Stimulated activated CD8-positive, alpha-beta memory T cell treated with anti-CD3 and anti-CD28 coated beads, Interleukin-12 subunit alpha, Interleukin-12 subunit beta, amount 100 ng/mL, for 24 hours (primary cell): ENCODE data around the gene KRT7.
"Not testable (repeated sequence)": the region's sequence is repeated elsewhere in the genome, so short reads cannot be mapped to it uniquely, and the experiment has no call there.

Experiments used
- DNase-seq: peaks from one replicate; pipeline ENCODE4 v3.0.0-alpha.2; 2020; ENCODE audit errors: extremely low read depth

The KRT7 gene

DNA sequence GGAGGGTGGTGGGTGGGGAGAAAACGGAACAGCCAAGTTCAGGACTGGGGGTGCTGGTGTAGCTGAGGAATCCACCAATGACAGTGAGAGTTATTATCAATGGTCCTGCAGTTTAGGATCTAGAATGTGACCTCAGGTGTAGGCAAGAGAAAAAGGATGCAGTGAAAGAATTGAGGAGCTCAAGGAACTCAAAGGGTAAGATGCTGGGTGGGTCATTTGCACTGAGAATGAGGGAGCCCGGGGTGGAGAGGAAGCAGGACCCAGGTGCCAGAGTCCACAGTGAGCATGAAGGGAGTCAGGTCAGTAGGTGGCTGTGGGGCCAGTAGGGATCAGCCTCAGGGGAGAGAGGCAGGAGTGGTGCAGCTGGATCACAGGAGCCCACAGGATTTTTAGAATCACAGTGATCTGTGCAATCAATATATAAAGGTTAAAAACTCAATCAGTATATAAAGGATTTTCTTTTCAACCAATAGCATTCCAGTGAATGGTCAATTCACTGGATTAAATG lies 3.2 kb upstream of the KRT7 start:
- DNase-seq = no peak

DNA sequence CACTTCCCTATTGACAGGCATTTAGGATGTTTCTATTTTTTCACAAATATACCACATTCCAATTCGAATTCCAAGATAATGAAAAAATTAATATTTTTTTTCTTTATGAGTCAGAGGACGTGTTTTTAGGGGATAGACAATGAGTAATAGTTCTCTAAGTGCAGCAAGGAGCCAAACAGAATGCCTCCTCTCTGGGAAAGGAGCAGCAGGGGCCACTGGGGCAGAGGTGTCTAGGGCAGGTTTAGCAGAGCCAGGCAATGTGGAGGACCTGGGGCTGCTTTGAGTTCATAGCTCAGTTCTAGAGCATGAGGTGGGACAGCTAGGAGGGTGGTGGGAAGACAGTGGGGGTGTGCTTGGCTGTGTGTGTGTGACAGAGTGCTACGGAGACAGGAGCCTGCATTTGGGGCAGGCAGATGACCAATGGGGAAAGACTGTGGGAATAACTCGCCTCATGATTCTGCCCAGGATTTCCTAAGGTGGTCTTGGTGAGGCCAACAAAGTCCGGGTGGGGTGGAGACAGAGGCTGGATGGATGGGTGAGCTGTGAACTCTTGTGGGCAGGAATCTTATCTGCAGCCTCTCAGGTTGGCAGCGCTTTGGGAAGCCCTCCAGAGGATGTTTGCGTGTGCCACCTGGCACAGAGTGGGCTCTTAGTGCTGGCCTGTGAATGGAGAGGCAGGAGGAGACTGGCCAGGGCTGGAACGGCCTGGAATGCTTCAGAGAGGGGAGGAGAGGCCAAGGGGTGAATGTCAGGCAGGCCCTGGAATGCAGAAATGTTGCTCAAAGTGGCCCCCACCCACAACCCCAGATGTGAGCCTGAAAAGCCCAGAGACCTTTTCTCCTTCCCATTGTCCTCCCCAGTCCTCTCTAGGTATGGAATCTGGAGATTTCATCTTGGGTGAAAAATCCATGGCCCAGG lies 2.4 kb upstream of the KRT7 start:
- no peak for DNase-seq

DNA sequence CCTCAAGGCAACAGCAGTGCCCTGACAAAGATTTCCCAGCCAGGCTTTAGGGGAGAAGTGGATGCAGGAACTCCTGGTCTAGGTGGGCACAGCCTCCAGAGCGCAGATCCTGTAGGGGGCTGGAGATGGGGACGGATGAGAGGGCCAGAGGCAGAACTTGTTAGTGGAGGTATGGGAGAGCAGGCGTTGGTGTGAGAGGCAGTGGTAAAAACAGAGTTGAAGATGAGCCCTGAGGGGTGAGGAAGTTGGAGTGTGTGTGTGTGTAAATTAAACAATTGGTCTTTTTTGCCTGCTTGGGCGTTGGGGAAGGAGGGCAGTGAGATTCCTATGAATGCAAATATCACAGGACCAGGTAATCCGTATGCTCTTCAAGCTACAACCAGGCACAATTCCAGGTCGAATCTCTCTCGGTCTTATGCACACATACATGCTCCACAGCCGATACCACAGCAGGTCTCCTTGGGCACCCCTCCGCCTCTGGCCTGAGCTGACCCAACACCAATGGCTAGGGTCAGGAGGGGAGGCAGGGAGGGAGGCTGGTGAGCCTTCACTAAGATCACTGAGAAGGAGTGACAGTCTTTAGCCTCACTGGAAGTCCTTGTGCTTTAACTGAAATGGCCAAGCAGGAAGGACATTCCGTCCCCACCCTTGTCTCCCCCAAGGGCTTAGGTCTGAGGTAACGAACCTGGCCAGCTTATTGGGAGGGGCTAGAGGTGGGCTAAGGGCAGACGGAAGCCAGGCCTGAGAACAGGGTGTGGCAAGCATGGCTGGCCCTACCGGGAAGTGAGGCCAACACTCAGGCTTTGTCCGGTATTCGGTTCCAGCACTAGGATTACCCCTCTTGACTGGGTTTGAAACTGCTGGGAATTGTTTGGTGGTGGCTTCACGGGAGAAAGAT lies 1.5 kb upstream of the KRT7 start:
- DNase-seq = no peak

DNA sequence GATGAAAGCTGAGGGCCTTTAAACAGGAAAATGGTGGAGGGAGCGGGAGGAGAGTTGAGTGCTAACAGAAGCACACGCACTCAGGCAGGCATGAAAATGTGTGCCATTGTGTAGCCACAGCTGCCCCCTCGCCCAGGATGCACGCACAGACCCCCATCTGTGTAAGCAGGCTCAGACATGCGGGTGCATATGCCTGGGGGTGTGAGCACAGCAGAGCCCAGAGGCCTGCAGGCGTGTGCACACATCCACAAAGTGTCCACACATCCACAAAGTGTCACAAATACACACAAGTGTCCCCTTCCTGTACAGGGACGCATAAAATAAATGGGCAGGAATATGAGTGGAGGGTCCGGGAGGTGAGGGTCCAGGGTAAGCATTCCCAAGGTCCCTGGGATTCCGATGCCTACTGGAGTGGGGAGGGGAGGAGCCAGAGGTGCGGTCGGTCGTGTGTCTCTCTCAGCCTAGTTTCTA lies 805 bp upstream of the KRT7 start:
- no peak for DNase-seq

DNA sequence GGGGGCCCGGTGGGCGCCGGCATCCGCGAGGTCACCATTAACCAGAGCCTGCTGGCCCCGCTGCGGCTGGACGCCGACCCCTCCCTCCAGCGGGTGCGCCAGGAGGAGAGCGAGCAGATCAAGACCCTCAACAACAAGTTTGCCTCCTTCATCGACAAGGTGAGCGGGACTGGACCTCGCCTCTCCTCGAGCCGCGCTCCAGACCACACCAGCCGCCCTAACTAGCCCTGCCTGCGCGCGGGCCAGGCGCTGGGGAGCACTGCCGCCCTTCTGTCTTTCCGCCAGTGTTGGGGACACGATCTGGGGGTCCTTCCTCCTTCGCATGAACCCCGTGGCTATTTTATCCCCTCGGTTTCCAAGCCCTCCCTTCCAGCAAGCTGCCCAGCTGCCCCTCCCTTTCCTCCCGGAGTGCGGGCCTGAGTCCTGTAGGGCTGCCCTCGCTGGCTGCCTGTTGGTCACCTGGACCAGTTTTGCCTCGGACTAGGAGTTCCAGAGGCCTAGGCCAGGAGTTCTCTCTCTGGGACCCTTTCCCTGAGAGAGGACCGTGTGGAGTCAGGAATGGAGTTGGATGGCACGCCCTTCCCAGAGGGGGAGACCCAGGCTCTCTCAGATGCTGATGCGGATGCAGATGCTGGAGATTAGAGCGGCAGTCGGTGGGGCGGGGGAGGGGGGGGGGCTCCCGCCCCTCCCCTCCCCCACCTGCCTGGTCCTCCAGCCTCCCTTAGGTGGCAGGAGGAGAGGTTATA lies 592 bp downstream of the KRT7 start:
- no peak for DNase-seq

DNA sequence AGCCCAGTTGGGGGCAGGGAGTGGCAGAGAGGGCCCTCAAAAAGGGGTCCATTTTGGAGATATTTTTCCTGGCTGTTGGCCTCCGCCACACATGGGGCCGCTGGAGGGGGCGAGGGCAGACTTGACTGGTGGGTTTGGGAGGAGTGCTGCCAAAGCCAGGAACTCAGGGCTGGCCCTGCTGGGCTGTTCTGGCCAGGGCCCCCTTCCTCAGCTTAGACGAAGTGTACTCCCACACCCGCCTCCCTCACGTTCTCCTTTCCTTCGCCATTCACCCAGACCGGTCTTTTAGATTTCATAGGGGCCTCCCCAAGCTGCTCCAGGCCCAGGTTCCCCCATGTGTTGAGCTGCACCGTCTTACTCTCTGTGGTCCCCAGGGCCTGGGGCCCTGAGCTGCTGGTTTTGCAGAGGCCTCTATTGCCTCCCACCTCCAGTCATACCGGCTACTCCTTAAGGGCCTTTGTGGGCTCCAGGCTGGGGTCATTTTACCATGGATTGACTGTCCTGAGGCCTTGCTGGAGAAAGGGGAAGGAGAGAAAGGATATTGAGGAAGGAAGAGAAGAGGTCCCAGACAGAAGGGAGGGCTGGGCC lies 1.3 kb downstream of the KRT7 start:
- DNase-seq = no peak

DNA sequence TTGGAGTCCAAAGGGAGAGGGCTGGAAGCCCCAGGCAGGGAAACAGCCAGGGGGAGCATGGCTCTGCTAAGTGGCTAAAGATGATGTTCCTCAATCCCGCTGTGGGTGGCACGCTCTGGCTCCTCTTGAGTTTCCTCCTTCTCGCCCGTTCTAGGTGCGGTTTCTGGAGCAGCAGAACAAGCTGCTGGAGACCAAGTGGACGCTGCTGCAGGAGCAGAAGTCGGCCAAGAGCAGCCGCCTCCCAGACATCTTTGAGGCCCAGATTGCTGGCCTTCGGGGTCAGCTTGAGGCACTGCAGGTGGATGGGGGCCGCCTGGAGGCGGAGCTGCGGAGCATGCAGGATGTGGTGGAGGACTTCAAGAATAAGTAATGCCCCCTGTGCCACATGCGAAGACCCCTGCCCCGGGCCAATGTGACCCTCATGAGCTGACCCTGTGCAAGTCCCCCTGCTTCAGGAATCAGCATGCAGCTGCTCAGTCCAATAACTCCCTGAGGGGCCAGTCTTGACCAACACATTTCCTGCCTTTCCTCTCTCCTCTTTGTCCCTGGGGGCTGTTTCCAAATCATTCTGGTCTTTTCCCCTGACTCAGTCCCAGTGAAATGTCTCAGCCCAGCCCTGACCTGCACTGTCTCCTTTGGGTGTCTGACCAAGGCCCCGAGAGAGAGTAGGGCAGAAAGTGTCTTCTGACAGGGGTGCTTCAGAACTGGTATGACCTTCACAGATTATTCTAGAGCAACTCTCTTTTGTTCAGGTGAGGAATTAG lies 2.1 kb downstream of the KRT7 start:
- DNase-seq = no peak

DNA sequence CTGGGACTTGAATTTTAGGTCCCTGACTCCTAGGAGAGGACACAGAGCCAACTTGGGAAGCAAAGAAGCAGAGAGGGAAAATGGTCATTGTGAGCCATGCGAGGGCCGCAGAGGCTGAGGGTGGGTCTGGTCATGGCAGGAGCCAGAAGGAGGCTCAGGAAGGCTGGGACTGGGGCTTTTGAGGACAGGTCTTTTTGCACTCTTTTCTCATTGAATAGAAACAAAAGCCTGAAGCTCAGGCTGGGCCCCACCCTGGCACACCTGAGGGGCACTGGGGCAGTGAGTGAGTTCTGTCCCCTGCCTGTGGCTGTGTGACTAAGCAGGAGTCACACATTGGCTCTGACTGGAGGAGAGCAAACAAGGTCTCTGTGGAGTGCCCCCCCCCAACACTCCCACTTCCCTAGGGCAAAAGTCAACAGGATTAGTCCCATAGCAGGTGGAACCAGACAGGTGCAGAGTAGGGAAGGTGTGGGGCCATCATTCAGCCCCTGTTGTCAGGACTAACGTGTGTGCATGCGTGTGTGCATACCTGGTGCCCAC lies 2.8 kb downstream of the KRT7 start:
- no peak for DNase-seq

DNA sequence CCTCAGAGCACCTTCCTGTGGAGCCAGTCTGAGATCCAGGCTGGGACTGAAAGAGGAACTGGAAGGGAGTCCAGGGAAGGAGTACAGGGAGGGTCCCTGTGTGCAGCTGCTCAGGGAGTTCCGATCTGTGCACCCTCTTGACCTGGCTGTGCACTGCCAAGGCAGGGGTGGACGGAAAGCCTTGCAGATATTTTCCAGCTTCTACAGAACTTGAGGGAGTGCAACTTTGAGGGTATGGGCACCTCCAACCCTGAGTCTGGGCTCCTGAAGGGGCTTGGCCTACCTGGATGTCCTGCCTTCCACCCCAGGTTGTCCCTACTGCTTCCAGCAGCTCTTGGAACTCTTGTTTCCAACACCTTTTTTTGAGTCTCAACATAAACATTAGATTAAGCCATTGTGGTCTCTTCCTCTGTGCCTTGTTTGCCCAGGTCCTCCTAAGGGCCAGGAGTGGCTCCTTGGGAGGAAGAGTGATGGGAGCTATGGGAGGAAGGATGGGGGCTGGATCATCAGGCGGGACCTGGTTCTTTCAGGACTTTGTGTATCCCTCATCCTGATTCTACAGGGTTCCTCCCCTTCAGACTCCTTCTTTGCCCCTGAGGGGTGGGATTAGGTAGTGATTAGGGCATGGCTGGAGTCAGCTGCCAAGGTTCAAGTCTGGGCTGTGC lies 3.5 kb downstream of the KRT7 start:
- no peak for DNase-seq

DNA sequence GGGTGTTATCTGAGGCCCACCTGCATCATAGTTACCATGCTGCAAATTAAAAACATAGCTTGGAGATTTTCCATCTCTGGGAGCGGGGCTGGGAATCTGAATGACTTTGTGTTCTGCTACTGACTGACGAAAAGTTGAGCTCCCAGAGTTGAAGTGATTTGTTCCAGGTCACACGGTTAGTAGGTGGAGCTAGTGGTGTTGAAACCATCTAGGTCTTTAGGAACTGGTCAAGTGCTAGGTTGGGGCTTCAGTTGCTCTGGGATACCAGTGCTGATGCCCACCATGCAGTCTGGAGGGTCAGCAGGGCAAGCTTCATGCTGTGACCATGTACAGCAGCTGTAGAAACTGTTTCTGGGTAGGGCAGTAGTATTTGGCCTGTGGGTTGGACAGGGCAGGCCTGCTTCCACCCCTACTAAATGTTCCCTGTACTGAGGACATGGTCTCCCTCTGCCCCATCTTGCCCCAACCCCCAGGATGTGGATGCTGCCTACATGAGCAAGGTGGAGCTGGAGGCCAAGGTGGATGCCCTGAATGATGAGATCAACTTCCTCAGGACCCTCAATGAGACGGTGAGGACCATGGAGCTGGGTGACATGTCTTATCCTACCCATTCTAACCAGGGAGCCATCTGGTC lies 5.3 kb downstream of the KRT7 start:
- no peak for DNase-seq

DNA sequence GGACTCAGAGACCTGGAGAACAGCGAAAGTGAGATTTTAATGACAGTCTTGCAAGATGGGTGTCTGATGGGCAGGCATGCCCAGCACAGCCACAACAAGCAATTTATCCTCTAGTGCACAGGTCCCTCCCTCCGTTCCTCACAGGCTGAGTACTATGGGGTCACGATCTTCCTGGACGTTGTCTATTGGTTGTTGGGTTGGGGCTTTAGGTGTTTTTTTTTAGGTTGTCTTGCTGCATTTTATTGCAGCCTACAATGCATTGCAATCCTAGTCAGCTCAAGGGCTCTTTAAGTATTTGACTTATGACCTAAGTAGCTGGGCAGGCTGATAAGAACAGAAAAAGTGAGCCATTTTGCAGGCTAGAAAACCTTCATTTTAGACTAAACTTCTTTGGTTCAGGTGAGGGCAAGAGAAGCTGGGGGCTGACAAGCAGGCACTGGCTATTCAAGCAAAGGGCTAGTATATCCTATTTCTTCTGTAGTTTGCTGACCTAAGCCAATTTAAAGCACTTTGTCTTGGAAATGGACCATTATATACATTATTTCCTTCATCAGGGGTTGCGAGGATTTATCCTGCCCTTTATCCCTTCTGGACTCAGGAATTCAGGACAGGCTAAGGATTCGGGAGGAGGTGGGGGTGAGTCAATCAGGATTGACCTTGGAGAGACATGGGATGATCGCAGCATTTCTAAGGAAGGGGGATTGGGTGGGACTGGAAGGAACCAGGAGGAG lies 6.0 kb downstream of the KRT7 start:
- no peak for DNase-seq

DNA sequence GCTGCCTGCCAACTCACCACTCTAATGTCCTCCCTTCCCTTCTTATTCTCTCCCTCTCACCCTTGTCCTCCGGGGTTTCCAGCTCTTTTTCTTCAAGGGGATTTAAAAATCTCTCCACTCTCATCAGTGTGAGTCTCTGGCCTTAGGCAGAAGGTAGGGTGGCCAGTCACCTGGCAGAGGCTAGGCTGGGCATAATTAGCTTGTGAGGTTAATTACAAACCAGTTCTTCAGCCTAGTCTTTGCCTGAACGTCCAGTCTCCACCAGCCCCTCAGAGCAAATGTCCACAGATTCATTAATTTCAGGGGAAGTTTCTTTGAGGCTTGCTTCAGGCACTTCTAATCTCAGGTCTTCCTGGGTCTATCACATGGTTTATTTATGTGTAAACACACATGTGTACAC lies 6.7 kb downstream of the KRT7 start:
- DNase-seq = no peak

DNA sequence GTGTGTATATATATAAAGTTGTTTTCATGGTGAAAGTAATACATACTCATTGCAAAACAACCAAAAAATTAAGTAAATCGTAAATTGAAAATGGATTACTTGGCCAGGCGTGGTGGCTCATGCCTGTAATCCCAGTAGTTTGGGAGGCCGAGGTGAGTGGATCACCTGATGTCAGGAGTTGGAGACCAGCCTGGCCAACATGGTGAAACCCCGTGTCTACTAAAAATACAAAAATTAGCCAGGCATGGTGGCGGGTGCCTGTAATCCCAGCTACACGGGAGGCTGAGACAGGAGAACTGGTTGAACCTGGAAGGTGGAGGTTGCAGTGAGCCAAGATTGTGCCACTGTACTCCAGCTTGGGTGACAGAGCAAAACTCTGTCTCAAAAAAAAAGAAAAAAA lies 7.2 kb downstream of the KRT7 start:
- DNase-seq = not testable (repeated sequence)

DNA sequence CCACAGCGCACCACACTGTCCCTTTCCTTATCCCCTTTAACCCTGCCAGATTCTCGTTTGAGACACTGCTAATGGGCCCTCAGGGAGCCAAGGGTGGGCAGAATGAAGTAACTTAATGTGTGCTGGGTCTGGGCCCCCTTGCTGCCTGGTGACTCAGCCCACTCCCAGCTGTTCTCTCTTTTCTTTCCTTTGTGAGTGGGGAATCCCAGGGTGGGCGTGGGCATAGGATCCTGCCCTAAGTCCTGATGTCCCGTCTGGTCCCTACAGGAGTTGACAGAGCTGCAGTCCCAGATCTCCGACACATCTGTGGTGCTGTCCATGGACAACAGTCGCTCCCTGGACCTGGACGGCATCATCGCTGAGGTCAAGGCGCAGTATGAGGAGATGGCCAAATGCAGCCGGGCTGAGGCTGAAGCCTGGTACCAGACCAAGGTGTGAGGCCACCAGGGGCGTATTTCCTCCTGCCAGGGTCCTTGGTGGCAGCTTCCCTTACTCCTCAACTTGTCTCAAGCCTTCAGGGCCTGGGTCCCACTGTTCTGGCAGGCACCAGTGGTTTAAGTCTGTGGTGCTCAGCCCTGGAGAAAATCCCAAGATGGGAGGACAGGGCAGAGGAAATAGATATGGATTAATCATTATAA lies 8.3 kb downstream of the KRT7 start:
- DNase-seq = no peak

DNA sequence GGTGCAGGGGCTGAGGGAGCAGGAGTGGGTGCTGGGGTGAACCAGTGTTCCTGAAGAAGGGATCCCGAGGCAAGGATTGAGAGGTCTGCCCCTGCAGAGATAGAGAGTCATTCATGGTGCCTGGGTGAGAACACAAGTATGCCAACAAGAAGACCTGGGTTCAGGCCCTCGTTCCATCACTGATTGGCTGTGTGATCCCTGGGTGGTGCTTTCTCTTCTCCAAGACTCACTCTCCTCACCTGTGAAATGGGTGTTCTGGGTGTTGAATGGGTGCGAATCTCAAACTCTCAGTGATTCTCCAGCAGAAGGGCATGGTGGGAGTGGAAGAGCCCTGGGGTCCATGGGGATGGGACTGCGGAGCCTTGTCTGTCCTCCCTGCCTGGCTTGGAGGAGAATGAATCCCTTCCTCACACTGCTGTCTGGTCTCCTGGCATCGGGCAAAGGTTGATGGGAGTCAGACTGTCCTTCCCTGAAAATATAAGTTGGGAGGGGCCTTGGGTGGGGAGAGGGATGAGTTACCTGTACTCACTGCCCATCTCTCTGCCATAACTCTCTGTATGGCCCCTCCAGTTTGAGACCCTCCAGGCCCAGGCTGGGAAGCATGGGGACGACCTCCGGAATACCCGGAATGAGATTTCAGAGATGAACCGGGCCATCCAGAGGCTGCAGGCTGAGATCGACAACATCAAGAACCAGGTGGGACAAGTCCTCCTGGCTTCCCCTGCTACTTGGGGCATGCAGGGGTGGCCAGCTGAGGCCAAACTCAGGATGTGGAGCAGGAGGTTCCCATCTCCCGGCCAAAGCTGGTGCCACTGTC lies 9.6 kb downstream of the KRT7 start:
- no peak for DNase-seq

DNA sequence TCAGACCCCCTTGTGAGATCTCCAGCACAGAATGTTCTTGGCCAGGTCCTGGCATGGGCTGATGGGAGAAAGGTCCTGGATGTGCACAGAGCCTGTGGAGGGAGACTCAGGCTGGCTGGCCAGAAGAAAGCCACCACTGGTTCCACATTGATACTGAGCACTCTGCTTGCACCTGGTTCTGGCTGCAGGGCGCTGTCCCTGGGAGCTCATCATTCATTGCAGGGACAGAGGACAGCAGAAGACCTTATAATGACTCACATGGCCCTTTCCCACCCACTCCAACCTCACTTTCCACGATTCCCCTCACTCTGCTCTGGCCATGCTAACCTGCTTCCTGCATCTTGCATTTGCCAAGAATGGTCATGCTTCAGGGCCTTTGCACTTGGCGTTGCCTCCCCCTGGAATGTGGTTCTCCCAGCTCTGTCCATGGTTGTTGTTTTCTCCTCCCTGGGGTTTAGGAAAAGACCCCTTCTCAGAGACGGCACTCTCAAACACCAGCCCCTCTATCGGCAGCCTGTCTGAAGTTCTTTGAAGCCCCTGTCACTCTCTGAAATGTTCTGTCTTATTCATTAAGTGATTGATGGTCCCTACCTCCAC lies 10.3 kb downstream of the KRT7 start:
- DNase-seq = no peak
